NCI-H748 treated with DMSO at 0.1 percent for 48 hours (cell line): Measurements from ENCODE around the gene MDFIC.

Experiments used
- DNase-seq: peaks from one replicate; lab custom pipeline; 2025; lab: John Stamatoyannopoulos, UW

The MDFIC gene

GRCh38 chr7:114953724-114954123 is 31.8 kb downstream of the MDFIC start:
- DNase-seq = no peak

GRCh38 chr7:114956702-114957101 is 34.8 kb downstream of the MDFIC start:
- DNase-seq = no peak

DNA sequence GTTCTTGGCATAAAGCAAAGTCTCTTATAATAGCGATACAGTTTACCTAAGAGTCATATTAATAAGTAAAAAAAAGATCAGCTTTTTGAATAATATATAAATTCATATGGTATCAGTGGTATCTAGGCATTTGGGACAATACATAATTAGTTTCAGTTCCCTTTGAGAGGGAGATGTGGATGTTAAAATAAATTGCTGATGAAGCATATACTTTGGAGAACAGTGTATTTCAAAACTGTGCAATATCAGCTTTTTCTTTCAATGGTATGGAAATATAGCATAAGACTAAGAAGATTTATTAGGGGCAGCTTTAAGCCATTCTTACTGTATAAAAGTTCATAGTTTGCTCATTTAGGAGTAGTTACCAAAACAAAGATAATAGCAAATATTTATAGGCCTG is 35.5 kb downstream of the MDFIC start:
- DNase-seq = no peak

GRCh38 chr7:114959931-114960330 is 38.0 kb downstream of the MDFIC start:
- DNase-seq = no peak

- DNase-seq = no peak
These were observed 40.5 kb downstream of the MDFIC start for GRCh38 chr7:114962441-114962840.

DNA sequence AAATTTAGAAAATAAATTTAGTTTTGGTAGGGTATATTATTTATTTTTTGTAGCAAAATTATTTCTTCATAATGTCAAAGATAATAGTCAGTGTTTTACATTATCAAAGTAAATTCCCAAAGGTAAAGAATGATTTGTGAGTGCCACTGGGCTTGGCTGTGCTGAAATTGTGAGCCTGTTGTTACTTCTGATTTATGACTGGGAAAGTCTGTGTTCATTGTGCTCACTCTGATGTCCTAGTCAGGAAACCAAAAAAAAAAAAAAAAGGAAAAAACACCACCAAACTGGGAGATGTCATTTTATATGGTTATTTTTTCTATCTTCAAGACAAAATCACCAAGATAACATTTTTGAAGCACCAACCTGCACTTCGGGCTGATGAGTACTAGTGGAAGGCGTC is 44.3 kb downstream of the MDFIC start:
- DNase-seq = no peak

DNA sequence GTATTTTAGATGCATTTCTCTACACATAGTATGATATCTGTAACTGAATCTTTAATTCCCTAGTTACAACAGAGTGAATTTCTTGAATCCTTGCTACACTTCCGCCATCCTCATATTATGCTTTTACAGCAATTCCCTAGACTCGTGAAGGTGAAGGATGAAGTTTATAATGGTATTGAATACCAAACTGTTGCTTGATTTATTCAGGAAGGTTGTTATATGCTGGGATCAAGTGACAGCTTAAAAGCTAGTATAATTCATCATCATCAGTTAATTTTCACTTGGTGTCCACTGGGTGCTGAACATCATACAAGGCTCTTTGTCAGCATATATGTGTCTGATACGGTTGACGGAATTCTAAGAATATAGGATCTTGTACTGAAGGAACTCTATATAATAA is 47.2 kb downstream of the MDFIC start:
- no peak for DNase-seq

DNA sequence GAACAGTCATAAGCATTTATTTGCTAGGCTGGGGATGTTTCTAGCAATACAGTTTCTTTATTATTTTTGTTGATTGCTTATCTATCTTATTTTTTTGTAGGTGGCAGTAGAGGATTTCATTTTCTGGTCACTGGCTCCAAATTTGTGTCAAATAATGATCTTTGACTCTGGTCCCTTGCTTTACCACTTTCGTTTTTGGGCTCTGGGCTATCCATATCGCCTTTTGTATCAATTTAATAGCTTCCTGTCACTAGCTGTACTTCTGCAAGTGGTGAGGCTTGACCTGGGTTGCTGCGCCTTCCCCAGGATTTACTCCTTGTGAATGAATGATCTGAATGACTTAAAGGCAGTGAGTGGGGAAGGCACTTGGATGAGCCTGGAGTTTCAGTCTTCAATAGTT is 48.4 kb downstream of the MDFIC start:
- no peak for DNase-seq

DNA sequence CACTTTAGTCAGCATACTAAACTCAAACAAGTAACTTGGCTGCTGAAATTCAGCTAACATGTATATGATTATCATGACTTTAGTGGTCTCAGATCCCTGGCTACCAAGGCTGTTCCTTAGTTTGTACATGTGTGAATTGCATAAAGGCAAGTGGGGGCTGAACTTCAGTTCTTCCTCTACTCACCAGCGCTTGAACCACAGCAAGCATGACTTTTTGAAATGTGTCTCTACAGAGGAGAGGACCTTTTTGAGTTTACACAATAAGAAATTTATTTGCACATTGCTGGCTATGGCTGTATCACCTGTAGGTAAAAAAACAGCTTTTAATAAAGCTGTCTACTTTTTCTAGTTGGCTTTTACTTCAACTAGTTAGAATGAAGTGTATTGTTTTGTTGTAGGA is 48.8 kb downstream of the MDFIC start:
- no peak for DNase-seq

DNA sequence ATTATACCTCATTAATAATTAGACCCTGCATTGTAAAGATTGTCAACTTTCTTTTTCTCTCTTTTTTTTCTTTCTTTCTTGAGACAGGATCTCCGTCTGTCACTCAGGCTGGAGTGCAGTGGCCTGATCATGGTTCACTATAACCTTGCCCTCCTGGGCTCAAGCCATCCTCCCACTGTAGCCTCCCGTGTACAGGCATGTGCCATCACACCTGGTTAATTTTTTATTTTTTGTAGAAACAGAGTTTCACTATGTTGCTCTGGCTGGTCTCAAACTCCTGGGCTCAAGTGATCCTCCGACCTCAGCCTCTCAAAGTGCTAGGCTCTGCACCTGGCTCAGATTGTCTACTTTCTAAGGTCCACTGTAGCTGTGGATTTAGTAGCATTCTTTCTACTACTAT is 50.7 kb downstream of the MDFIC start:
- DNase-seq = no peak

DNA sequence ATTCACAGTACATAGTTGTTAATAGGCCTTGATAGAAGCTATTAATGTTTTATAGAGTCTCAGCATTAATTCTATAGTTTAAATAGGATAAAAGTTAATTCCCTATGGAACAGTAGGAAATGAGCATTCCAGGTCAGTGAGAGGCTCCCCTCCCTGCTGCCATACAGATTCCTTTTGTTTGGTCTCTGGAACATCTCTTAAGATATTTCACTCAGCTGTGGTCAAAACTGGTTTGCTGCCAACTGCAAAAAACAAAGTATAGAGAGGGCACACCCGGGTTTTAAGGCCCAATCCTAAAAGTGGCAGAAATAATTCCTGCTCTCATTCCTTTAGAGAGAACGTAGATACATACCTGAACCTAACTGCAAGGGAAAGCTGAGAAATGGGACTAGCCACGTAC is 51.3 kb downstream of the MDFIC start:
- DNase-seq = no peak

DNA sequence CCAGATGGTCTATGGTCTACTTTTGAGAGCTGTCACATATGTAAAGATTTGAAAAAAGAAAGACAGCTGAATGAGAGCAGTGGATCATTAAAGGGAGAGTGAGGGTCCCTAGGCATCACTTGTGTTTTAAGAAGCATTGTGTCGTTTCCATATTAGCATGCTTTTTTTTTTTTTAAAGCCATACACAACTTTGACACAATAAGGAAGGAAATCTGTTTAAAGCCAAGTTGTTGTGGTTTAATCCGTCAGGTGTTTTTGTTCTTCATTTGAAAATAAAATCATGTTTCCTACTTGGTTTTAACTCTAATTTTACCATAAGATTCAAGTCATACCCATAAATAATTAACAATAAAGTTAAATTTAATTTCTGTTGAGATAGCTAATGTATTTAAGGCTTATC is 53.5 kb downstream of the MDFIC start:
- DNase-seq = no peak

- no peak for DNase-seq
These were observed 54.8 kb downstream of the MDFIC start for GRCh38 chr7:114976666-114977065.

DNA sequence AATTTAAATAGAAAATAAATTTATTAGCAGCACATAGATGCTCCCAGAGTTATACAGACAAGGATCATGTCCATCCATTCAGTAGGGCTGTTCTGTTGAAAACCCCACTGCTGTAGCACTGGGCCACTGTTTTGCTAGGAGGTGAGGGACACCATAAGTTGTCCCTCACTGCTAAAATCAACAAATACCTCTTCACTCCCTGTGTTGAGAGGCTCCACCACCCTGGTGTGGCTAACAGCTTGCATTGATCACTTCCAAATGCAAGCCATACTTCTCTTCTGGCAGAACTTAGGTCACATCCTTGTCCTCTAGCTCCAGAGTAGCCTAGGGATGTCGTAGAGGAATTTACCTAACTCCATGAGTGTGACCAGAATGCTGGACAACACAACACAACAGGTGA is 55.4 kb downstream of the MDFIC start:
- DNase-seq = no peak

DNA sequence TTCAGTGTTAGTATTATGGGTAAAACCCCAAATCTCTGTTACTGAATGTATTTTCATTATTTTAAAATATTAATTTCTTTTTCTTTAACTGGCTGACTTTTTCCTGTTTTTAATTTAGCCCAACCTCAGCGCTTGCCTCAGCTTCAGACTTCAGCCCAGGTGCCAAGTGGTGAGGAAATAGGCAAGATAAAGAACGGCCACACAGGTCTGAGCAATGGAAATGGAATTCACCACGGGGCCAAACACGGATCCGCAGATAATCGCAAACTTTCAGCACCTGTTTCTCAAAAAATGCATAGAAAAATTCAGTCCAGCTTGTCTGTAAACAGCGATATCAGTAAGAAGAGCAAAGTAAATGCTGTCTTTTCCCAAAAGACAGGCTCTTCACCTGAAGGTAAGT is 57.5 kb downstream of the MDFIC start:
- DNase-seq = no peak

- DNase-seq = no peak
These were observed 58.1 kb downstream of the MDFIC start for GRCh38 chr7:114979803-114980507.

- DNase-seq = no peak
These were observed 59.4 kb downstream of the MDFIC start for GRCh38 chr7:114981323-114981722.

GRCh38 chr7:114985116-114985715 is 63.3 kb downstream of the MDFIC start:
- DNase-seq = no peak

DNA sequence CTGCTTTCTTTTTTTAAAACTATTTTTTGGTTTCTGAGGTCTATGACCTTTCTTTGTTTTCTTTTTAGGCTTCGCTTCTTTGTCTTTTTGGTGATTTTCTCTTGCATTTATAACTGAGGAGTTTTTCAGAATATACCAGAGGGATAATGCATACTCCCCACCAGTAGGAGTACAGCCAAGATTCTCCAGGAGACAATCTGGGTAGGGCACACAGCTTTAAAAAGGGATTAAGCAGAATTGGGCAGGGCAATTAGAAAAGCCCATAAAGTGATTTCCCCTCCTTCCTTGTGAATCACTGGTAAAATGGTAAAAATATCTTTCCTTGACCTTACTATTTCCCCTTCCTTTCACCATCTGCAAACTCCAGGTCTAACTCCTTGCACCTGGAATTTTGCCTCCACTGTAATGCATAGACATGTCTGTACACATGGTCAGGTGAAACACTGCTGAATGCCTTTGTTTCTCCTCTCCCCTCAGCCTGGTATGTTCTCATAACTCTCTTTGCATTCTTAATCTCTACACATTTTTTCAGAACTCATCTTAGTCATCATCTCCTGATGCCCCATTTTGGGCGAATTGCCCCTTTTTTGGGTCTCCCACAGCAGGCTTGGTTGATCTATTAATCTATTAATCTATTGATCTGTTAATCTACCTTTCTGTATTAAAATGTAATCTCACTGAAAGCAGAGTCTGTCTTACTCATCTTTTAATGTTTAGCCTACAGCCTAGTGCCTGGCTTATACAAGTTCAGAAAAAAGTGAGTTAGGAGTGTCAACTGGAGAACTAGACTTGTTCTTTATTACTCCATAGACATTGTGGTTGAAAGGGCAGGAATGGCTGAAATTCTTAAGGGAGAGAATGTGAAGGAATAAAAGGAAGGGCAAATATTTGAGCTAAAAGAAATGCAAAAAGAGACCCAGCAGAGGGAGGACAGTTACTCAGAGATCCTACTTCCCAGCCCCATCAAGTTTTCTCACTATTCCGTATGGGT is 64.6 kb downstream of the MDFIC start:
- no peak for DNase-seq

- no peak for DNase-seq
These were observed 66.1 kb downstream of the MDFIC start for GRCh38 chr7:114988026-114988425.

DNA sequence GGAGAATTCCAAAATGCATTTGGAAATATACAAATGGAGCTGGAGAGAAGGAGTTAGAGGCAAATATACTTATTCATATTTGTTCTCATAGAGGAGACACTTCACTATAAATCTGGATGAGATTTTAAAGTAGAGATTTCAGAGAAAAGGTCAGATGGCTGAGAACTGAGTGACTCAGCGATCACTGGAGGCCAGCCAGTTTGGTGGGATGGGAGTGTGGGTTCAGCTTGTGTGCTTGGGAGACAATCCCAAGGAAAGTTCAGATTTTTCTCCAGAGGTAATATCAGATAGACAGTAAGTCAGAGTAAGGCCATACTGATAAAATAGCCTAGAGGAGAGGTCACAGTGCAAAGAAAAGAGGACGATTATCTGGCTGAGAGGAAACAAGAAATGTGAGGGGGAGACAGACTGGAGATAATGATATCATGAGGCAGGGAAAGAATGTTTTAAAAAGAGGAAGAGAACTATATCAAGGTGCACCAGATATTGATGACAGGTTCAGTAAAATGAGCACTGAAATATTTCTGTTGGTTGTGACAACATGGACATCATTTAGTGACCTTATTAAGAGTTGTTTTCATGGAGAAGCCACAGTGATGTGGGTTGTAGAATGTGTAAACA is 67.0 kb downstream of the MDFIC start:
- no peak for DNase-seq

DNA sequence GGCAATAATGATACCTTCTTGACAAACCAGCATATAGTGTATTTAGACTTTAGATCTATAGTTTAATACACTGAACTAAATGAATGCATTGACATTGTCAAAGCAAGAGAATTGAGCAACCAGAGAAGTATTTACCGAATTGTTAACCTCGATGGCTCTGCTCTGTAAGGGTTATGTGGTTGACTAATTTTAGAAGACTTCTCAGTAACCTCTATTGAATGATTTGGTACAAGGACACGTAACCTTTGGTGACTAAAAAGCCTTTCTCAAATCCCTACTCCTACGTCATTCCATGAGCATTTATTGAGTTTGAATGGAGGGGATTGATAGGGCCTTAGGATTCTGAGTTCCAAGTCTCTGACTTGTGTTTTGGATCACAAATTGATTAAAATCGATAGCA is 67.6 kb downstream of the MDFIC start:
- DNase-seq = no peak
